HL-60 (cell line): ENCODE results near the gene ENSA.

ENCODE experiments used
- DNase-seq, 2 experiments: peaks; one replicate each; pipeline ENCODE4 v3.0.0-alpha.2; 2010 to 2020; ENCODE audit warnings: low read depth in 1 of 2, low spot score in 1 of 2
- H3K27ac ChIP-seq: fragments of 250-450 bp; sonication (Bioruptor Pico); replicated peaks from 2 replicates; pipeline ENCODE4 v1.5.1; 2020; ENCODE audit warnings: mild to moderate bottlenecking, moderate library complexity
- H3K27me3 ChIP-seq: fragments of 250-450 bp; sonication (Bioruptor Pico); 2 replicates; pipeline ENCODE4 v1.5.1; 2021; ENCODE audit warnings: mild to moderate bottlenecking, moderate library complexity; ENCODE audit not compliant: insufficient read depth, poor library complexity, severe bottlenecking
- H3K4me3 ChIP-seq: replicated peaks from 2 replicates; pipeline ENCODE4 v1.5.1; 2011; ENCODE audit warnings: mild to moderate bottlenecking, control low read depth, low read length; ENCODE audit not compliant: insufficient read depth
- CTCF ChIP-seq: IDR thresholded peaks from one replicate; pipeline ENCODE4 v1.5.1; 2011; ENCODE audit warnings: low read length, control low read depth, inconsistent platforms; ENCODE audit not compliant: insufficient read depth
- GABPA ChIP-seq: IDR thresholded peaks from 2 replicates; pipeline ENCODE4 v1.6.1; 2012; ENCODE audit warnings: low read depth
- POLR2AphosphoS5 ChIP-seq: IDR thresholded peaks from 2 replicates; pipeline ENCODE4 v1.6.1; 2012; ENCODE audit warnings: low read depth
- REST ChIP-seq: IDR thresholded peaks from 2 replicates; pipeline ENCODE4 v1.6.1; 2012; ENCODE audit warnings: low read depth; ENCODE audit not compliant: insufficient replicate concordance
- SPI1 ChIP-seq: IDR thresholded peaks from 2 replicates; pipeline ENCODE4 v1.6.1; 2012; ENCODE audit warnings: low read depth, mild to moderate bottlenecking, borderline replicate concordance

The ENSA gene

GRCh38 chr1:150576794-150577556 lies 52.4 kb downstream of the ENSA start:
- no peak for DNase-seq
- peak overlapping the region; percentile 93 for H3K4me3 ChIP-seq
- no peak for TF ChIP-seq CTCF
- TF ChIP-seq GABPA, result no peak
- no peak for TF ChIP-seq SPI1
- no peak for TF ChIP-seq REST
- TF ChIP-seq POLR2AphosphoS5, result no peak; the same call in 1 of the 2 replicates
- H3K27ac ChIP-seq, result peak overlapping the region; percentile 13
- H3K27me3 ChIP-seq, result no peaks in the 10 kb centered on the region

- peak overlapping the region; percentile 93 for H3K4me3 ChIP-seq
- H3K27me3 ChIP-seq, result no peaks in the 10 kb centered on the region
- peak overlapping the region; percentile 13; the same call in 1 of the 2 replicates for H3K27ac ChIP-seq
- TF ChIP-seq CTCF, result no peak
- no peak for TF ChIP-seq REST
- no peak for TF ChIP-seq GABPA
- TF ChIP-seq SPI1, result no peak
- TF ChIP-seq POLR2AphosphoS5, result no peak
- no peak for DNase-seq
Measured at GRCh38 chr1:150576367-150576711, 53.1 kb downstream of the ENSA start.

- Histone ChIP-seq H3K4me3 (peak overlapping the region; percentile 93), H3K27ac (no peak overlapping the region), H3K27me3 (no peaks in the 10 kb centered on the region)
- DNase-seq, result no peak
- TF ChIP-seq SPI1 (no peak), REST (no peak), GABPA (no peak), POLR2AphosphoS5 (no peak)
Measured at GRCh38 chr1:150575518-150576366, 53.7 kb downstream of the ENSA start.
